GM18508 (cell line): Measurements from ENCODE around the gene SCYL1.
"Not testable (repeated sequence)": the region's sequence is repeated elsewhere in the genome, so short reads cannot be mapped to it uniquely, and the experiment has no call there.

Experiments
- ATAC-seq: cut with Tn5 transposase; IDR thresholded peaks from one replicate; pipeline ENCODE4 v1.9.1; 2021; ENCODE audit warnings: moderate number of reproducible peaks; ENCODE audit not compliant: insufficient read depth, unreplicated experiment

Gene SCYL1

DNA sequence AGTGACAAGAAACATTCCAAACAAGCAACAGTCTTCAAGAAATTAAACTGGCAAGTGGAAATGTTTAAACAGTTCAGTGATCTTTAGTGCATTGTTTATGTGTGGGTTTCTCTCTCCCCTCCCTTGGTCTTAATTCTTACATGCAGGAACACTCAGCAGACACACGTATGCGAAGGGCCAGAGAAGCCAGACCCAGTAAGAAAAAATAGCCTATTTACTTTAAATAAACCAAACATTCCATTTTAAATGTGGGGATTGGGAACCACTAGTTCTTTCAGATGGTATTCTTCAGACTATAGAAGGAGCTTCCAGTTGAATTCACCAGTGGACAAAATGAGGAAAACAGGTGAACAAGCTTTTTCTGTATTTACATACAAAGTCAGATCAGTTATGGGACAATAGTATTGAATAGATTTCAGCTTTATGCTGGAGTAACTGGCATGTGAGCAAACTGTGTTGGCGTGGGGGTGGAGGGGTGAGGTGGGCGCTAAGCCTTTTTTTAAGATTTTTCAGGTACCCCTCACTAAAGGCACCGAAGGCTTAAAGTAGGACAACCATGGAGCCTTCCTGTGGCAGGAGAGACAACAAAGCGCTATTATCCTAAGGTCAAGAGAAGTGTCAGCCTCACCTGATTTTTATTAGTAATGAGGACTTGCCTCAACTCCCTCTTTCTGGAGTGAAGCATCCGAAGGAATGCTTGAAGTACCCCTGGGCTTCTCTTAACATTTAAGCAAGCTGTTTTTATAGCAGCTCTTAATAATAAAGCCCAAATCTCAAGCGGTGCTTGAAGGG, 20.0 kb upstream of the SCYL1 start:
- ATAC-seq, result no peak

DNA sequence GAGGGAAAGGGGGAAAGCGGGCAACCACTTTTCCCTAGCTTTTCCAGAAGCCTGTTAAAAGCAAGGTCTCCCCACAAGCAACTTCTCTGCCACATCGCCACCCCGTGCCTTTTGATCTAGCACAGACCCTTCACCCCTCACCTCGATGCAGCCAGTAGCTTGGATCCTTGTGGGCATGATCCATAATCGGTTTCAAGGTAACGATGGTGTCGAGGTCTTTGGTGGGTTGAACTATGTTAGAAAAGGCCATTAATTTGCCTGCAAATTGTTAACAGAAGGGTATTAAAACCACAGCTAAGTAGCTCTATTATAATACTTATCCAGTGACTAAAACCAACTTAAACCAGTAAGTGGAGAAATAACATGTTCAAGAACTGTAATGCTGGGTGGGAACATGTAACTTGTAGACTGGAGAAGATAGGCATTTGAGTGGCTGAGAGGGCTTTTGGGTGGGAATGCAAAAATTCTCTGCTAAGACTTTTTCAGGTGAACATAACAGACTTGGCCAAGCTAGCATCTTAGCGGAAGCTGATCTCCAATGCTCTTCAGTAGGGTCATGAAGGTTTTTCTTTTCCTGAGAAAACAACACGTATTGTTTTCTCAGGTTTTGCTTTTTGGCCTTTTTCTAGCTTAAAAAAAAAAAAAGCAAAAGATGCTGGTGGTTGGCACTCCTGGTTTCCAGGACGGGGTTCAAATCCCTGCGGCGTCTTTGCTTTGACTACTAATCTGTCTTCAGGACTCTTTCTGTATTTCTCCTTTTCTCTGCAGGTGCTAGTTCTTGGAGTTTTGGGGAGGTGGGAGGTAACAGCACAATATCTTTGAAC, 19.2 kb upstream of the SCYL1 start:
- no peak for ATAC-seq

DNA sequence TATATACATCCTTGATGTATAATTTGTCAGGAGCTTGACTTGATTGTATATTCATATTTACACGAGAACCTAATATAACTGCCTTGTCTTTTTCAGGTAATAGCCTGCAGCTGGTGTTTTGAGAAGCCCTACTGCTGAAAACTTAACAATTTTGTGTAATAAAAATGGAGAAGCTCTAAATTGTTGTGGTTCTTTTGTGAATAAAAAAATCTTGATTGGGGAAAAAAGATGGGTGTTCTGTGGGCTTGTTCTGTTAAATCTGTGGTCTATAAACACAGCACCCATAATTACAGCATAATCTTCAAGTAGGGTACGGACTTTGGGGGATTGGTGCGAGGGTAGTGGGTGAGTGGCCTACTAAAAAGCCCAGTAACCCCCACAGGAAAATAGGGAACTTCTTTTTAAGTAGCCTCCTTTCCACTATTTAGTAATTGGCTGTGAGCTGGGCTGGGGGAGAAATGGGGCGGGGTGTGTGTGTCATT, 18.6 kb upstream of the SCYL1 start:
- no peak for ATAC-seq

DNA sequence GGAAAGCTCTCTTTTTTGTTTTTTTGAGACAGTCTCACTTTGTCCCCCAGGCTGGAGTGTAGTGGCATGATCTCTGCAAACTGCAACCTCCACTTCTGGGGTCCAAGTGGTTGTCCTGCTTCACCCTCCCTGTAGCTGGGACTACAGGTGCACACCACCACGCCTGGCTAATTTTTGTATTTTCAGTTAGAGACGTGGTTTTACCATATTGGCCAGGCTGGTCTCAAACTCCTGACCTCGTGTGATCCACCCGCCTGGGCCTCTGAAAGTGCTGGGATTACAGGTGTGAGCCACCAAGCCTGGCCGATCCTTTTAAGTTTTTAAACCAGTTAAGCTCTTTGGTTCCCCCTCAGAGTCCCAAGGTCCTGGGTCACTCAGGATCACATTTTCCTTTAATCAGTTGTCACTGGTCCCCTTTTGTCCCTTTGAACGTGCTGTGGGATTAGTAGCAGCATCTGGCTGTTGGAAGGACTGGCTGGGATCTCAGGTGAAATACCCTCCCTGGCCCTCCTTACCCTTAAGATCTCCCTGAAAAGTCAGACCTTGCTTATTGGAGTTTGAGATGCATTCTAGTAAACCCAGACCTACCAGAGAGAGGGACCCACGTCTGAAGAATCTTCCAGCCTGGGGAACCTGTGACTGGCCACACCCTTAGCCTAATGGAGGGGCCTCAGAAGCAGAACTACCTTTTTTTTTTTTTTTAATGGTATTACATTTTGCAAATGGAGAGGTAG, 17.9 kb upstream of the SCYL1 start:
- no peak for ATAC-seq

DNA sequence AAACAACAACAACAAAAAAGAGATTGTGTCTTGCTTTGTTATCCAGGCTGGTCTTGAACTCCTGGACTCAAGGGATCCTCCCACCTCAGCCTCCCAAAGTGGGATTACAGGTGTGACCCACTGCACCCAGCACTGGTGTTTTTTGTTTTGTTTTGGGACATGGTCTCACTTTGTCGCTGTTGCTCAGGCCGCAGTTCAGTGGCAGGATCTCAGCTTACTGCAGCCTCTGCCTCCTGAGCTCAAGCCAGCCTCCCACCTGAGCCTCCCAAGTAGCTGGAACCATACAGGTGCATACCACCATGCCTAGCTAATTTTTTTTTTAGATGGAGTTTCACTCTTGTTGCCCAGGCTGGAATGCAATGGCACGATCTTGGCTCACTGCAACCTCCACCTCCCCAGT, 12.6 kb upstream of the SCYL1 start:
- ATAC-seq, result not testable (repeated sequence)

DNA sequence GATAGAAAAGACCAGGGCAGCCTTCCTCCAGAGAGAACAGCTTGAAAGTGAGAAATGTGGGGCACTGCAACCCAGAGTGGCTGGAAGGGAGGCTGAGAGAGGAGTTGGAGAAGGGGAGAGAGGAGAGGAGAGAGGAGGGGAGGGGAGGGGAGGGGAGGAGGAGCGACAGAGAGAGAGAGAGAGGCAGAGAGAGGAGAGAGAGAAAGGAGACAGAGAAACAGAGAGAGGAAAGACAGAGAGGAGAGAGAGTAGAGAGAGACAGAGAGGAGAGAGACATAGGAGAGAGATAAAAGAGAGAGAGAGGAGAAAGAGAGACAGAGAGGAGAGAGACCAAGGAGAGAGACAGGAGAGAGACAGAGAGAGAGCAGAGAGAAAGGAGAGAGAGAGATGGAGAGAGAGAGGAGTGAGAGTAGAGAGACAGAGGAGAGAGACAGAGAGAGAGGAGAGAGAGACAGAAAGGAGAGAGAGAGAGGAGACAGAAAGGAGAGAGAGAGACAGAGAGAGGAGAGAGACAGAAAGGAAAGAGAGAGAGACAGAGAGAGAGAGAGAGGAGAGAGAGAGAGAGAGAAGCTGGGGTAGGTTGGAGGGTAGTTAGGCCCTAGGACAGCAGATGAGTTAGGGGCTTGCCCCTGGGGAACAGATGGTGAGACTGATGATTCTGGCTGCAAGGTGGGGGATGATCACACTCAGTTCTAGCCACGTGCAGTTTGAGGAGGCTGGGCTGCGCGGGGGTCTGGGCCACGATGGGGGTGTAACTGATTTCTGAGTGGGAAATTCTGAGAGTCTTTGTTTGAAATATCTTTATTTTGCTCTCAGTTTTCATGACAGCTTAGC, 8.5 kb upstream of the SCYL1 start:
- ATAC-seq, result no peak

DNA sequence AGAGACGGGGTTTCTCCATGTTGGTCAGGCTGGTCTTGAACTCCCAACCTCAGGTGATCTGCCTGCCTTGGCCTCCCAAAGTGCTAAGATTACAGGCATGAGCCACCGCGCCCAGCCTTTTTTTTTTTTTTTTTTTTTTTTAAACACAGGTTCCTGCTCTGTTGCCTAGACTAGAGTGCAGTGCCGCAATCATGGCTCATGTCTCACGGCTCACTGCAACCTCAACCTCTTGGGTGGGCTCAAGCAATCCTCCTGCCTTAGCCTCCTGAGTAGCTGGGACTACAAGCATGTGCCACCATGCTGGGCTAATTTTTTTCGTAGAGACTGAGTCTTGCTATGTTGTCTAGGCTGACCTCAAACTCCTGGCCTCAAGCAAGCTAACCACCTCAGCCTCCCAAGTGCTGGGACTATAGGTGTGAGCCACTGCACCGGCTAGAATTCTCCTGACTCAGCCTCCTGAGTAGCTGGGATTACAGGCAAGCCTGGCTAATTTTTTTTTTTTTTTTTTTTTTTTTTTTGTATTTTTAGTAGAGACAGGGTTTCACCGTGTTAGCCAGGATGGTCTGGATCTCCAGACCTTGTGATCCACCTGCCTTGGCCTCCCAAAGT, 5.8 kb upstream of the SCYL1 start:
- ATAC-seq, result not testable (repeated sequence)

DNA sequence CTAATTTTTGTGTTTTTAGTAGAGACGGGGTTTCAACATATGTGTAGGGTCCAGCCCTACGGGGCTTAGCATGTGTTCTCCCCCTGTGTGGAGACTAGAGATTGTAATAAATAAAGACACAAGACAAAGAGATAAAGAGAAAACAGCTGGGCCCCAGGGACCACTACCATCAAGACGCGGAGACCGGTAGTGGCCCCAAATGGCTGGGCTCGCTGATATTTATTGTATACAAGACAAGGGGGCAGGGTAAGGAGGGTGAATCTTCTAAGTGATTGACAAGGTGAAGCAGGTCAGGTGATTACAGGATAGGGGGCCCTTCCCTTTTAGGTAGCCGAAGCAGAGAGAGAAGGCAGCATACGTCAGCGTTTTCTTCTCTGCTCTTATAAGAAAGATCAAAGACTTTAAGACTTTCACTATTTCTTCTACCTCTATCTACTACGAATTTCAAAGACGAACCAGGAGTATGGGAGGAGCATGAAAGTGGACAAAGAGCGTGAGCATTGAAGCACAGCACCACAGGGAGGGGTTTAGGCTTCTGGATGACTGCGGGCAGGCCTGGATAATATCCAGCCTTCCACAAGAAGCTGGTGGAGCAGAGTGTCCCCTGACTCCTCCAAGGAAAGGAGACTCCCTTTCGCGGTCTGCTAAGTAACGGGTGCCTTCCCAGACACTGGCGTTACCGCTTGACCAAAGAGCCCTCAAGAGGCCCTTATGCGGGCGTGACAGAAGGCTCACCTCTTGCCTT, 2.9 kb upstream of the SCYL1 start:
- ATAC-seq, result not testable (repeated sequence)

DNA sequence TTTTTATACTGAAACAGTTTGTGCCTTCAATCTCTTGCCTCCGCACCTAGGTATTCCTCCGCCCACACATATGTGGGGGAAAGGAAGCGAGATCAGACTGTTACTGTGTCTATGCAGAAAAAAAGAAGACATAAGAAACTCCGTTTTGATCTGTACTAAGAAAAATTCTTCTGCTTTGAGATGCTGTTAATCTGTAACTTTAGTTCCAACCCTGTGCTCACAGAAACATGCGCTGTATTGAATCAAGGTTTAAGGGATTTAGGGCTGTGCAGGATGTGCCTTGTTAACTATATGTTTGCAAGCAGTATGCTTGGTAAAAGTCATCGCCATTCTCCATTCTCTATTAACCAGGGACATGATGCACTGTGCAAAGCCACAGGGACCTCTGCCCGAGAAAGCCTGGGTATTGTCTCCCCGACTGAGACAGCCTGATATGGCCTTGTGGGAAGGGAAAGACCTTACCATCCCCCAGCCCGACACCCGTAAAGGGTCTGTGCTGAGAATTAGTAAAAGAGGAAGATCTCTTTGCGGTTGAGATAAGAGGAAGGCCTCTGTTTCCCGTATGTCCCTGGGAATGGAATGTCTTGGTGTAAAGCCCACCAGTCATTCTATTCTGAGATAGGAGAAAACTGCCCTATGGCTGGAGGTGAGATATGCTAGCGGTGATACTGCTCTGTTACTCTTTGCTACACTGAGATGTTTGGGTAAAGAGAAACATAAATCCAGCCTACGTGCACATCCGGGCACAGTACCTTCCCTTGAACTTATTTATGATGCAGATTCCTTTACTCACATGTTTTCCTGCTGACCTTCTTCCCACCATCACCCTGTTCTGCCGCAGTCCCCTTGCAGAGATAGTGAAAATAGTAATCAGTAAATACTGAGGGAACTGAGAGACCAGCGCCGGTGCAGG, 1.9 kb upstream of the SCYL1 start:
- ATAC-seq, result not testable (repeated sequence)

DNA sequence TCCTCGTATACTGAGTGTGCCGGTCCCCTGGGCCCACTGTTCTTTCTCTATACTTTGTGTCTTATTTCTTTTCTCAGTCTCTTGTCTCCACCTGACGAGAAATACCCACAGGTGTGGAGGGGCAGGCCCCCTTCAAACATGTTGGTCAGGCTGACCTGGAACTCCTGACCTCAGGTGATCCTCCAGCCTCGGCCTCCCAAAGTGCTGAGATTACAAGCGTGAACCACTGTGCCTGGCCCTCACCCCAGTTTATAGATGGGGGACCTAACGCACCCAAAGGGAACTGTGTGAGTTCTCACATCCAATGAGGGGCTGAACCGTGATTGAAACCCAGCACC, 1.3 kb upstream of the SCYL1 start:
- ATAC-seq, result not testable (repeated sequence)

DNA sequence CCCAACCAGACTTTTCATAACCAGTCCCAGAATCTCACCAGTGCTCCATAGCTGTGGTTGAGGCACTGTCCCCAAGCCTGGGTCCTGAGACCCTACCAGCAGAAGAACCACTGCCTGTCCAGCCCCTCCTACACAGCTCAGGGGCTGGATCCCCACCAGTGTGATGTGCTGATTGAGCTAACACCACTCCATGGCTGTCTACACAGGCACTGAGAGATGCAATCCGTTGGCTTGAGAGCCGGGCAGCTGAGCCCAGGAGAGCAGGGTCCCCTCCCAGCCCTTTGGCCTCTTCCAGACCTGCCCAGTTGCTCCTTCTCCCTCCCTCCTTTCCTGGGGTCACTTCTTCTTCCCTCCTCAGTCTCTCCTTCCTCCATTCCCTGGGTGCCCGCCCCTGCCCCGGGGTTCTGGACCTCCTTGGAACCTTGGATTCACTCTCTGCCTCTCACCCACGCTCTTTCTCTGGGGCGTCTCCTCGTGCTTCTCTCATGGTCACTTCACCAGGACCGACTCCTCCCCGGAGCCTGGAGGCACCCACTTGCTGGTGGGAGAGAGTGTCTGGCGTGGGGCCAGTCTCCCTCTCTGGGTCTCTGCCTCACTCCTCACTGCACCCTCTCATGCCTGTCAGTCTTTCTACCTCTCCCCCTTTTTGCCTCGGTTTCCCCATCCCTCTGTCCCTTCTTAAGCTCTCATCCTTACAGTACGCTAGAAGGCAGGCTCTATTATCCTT, 706 bp upstream of the SCYL1 start:
- no peak for ATAC-seq

DNA sequence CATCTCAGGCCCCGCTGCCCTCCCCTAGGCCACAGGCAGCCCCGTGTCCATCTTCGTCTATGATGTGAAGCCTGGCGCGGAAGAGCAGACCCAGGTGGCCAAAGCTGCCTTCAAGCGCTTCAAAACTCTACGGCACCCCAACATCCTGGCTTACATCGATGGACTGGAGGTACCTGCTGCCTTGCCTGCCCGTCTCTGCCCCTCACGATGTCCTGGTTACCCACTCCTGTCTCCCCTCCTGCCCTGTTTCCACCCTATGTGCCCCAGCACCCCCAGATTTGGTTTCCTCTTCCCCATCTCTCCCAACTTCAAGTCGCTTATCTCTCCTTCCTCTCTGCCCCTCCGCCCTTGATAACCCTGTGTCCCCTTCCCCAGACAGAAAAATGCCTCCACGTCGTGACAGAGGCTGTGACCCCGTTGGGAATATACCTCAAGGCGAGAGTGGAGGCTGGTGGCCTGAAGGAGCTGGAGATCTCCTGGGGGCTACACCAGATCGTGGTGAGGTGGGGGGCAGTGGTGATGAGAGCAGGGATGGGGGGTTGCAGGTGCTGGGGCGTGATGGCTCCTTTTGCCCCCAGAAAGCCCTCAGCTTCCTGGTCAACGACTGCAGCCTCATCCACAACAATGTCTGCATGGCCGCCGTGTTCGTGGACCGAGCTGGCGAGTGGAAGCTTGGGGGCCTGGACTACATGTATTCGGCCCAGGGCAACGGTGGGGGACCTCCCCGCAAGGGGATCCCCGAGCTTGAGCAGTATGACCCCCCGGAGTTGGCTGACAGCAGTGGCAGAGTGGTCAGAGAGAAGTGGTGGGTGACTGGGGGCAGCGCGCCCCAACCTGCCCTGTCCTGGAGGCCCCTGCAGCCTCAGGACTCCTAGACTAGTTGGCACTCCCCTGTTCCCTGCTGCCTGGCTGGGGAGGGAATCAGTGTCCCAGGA, 930 bp downstream of the SCYL1 start:
- no peak for ATAC-seq

DNA sequence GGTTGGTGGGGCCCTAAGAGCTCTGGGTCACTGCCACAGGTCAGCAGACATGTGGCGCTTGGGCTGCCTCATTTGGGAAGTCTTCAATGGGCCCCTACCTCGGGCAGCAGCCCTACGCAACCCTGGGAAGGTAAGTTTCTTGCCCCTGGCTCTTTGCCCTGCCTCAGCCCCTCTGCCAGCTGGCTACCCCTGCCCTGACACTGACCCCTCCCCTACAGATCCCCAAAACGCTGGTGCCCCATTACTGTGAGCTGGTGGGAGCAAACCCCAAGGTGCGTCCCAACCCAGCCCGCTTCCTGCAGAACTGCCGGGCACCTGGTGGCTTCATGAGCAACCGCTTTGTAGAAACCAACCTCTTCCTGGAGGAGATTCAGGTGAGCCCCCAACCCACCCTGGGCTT, 1.9 kb downstream of the SCYL1 start:
- no peak for ATAC-seq

DNA sequence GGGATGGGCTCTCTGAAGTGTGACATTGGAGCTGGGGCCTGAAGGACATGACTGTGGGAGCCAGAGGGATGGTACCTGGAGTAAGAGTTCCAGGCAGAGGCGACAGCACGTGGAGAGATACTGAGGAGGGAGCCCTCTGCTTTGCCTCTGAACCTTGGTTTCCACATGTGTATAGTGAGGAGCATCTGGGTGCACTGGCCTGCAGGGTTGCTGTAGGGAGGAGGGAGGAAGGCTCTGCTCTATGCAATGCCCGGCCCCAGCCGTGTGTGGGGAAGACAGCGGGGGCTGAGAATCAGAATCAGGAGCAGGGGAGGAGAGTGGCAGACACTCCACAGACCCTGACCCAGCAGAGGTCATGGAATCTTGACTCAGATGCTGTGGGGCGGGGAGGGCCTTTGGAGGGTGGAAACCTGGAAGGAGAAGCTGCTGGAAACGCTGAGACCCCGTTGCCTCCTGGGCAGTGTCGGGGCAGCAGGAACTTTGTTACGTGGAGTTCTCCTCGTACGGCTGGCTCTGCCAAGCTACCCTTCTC, 4.0 kb downstream of the SCYL1 start:
- no peak for ATAC-seq

DNA sequence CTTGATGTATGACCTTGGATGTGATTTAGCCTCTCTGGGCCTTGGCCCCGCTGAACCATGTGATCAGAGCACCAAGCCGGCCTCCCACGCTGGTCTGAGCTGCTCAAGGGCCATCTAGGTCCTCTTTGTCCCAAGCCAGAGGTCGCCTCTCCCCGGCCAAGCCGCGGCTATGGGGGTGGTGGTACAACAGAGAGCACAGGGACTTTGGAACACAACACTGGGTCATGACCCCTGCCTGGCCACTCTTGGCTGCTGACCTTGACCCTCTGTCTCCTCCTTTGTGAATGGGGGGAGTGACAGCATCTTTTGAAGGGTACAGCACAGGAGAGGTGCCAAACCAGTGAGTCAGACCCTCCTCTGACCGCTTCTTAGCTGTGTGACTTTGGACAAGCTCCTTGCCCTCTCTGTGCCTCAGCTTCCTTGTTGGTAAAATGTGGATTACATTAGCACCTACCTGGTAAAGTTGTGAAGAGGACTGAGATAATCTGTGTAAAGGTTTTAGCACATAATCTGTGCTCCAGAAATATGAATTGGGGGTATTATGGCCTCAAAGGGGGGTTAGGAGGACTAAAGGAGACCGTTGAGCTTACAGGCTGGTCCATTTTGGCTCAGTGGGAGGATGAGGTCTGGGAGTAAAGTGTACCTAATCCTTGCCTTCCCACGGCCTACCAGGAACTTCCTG, 4.7 kb downstream of the SCYL1 start:
- ATAC-seq, result no peak

DNA sequence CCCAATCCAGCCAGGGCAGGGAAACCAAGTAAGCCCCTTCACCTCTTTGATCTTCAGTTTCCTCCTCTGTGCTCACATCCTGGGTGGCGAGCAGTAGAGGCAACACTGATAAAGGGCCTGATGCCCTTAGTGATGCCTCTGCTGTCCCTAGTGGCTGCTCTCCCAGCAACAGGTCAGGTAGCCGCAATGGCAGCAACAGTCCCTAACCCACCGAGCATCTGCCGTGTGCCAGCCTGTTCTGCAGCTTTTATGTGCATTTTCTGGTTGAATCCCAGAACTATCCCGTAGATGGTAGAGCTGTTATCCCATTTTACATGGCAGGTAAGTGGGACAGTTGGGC, 5.2 kb downstream of the SCYL1 start:
- no peak for ATAC-seq
